BE2C (cell line): ENCODE results near the gene LPIN3.

Experiments
- DNase-seq: peaks from one replicate; pipeline ENCODE4 v3.0.0-alpha.2; 2020
- H3K27me3 ChIP-seq: fragments of 250-450 bp; sonication (Bioruptor Pico); 2 replicates; pipeline ENCODE4 v1.5.1; 2020; ENCODE audit warnings: mild to moderate bottlenecking
- H3K36me3 ChIP-seq: fragments of 250-450 bp; sonication (Bioruptor Pico); 2 replicates; pipeline ENCODE4 v1.5.1; 2020; ENCODE audit warnings: mild to moderate bottlenecking
- H3K4me1 ChIP-seq: fragments of 250-450 bp; sonication (Bioruptor Pico); 2 replicates; pipeline ENCODE4 v1.5.1; 2020
- H3K4me3 ChIP-seq: 2 replicates; pipeline ENCODE4 v1.5.1; 2011; ENCODE audit warnings: low read depth, low read length
- H3K9me3 ChIP-seq: fragments of 250-450 bp; sonication (Bioruptor Pico); 2 replicates; pipeline ENCODE4 v1.5.1; 2020
- CTCF ChIP-seq: IDR thresholded peaks from 2 replicates; pipeline ENCODE4 v1.5.1; 2012; ENCODE audit warnings: mild to moderate bottlenecking, low read depth, low read length

Gene LPIN3

GRCh38 chr20:41357424-41358163, 17.0 kb downstream of the LPIN3 start:
- Histone ChIP-seq H3K4me3 (no peak overlapping the region), H3K27me3 (no peaks in the 10 kb centered on the region), H3K4me1 (peaks cover 7% of the 10 kb centered on the region; the same call in 1 of the 2 replicates), H3K9me3 (no peaks in the 10 kb centered on the region), H3K36me3 (no peaks in the 10 kb centered on the region)
- no peak for DNase-seq
- TF ChIP-seq CTCF, result peak; percentile 26; the same call in 1 of the 2 replicates

GRCh38 chr20:41358230-41358629, 17.6 kb downstream of the LPIN3 start:
- no peak for TF ChIP-seq CTCF
- no peak for DNase-seq
- Histone ChIP-seq H3K36me3 (no peaks in the 10 kb centered on the region), H3K4me1 (peaks cover 9% of the 10 kb centered on the region; the same call in 1 of the 2 replicates), H3K9me3 (no peaks in the 10 kb centered on the region), H3K4me3 (no peak overlapping the region), H3K27me3 (no peaks in the 10 kb centered on the region)

GRCh38 chr20:41358717-41359116, 18.1 kb downstream of the LPIN3 start:
- Histone ChIP-seq H3K9me3 (no peaks in the 10 kb centered on the region), H3K27me3 (no peaks in the 10 kb centered on the region), H3K36me3 (no peaks in the 10 kb centered on the region), H3K4me1 (peaks cover 9% of the 10 kb centered on the region; the same call in 1 of the 2 replicates), H3K4me3 (no peak overlapping the region)
- TF ChIP-seq CTCF, result no peak
- no peak for DNase-seq

- Histone ChIP-seq H3K36me3 (no peaks in the 10 kb centered on the region), H3K4me1 (peaks cover 9% of the 10 kb centered on the region; the same call in 1 of the 2 replicates), H3K9me3 (no peaks in the 10 kb centered on the region), H3K27me3 (no peaks in the 10 kb centered on the region), H3K4me3 (no peak overlapping the region)
- TF ChIP-seq CTCF, result no peak
- DNase-seq, result no peak
Observed at GRCh38 chr20:41359541-41360011, 19.0 kb downstream of the LPIN3 start.

GRCh38 chr20:41360831-41361756, 20.5 kb downstream of the LPIN3 start:
- DNase-seq, result no peak
- no peak overlapping the region for H3K4me3 ChIP-seq
- no peak for TF ChIP-seq CTCF
- H3K4me1 ChIP-seq, result peaks cover 9% of the 10 kb centered on the region; the same call in 1 of the 2 replicates
- H3K36me3 ChIP-seq, result no peaks in the 10 kb centered on the region
- no peaks in the 10 kb centered on the region for H3K9me3 ChIP-seq
- H3K27me3 ChIP-seq, result peaks cover 12% of the 10 kb centered on the region
